WTC11 (cell line): ENCODE measurements around the gene AFAP1L2. TPM values are rescaled to one million over a fixed set of nuclear protein-coding genes. Genes with fewer than 3 reads are reported as not detected.

Experiments
- ATAC-seq: fragments of 200-7000 bp; cut with Tn5 transposase; 2 replicates; pipeline ENCODE4 v1.10.0; 2021; ENCODE audit warnings: mild to moderate bottlenecking, moderate library complexity
- CTCF ChIA-PET: fragments of 300-600 bp; sonication (Branson Sonifier 250); formaldehyde crosslinking; loops from one replicate; lab custom pipeline; 2021; ENCODE audit warnings: antibody characterized with exemption; lab: Charles Lee
- POLR2A ChIA-PET: fragments of 350-600 bp; sonication (Branson Sonifier 250); formaldehyde crosslinking; loops from one replicate; lab custom pipeline; 2021; ENCODE audit warnings: antibody characterized with exemption; lab: Charles Lee
- DNase-seq: peaks from one replicate; pipeline ENCODE4 v3.0.0; 2021; ENCODE audit warnings: low spot score
- H3K27ac Mint-ChIP-seq: 2 replicates; pipeline ENCODE4 v1.8.0; 2021; ENCODE audit warnings: mixed read lengths
- H3K27me3 Mint-ChIP-seq: 2 replicates; pipeline ENCODE4 v1.8.0; 2021; ENCODE audit warnings: low read depth, mild to moderate bottlenecking, moderate library complexity, mixed read lengths
- H3K36me3 Mint-ChIP-seq: 2 replicates; pipeline ENCODE4 v1.8.0; 2021; ENCODE audit warnings: mixed read lengths
- H3K4me1 Mint-ChIP-seq: 2 replicates; pipeline ENCODE4 v1.8.0; 2022; ENCODE audit warnings: mixed read lengths
- H3K4me3 Mint-ChIP-seq: 2 replicates; pipeline ENCODE4 v1.8.0; 2021; ENCODE audit warnings: mild to moderate bottlenecking, moderate library complexity, mixed read lengths
- H3K9me3 Mint-ChIP-seq: 2 replicates; pipeline ENCODE4 v1.8.0; 2021; ENCODE audit warnings: mixed read lengths
- CBFB ChIP-seq: sonication (generic); formaldehyde crosslinking; IDR thresholded peaks from 2 replicates; pipeline ENCODE4 v1.8.1; 2022; ENCODE audit warnings: mild to moderate bottlenecking, low read depth, missing genetic modification reagents
- CDX4 ChIP-seq: fragments of 250-450 bp; sonication (Bioruptor Pico); IDR thresholded peaks from 2 replicates; pipeline ENCODE4 v1.9.0; 2021; ENCODE audit warnings: moderate library complexity, mild to moderate bottlenecking, inconsistent platforms, borderline replicate concordance
- CTCF ChIP-seq: fragments of 200-600 bp; IDR thresholded peaks from 2 replicates; pipeline ENCODE4 v1.8.0; 2022; ENCODE audit warnings: antibody characterized with exemption
- E2F1 ChIP-seq: sonication (generic); formaldehyde crosslinking; IDR thresholded peaks from 2 replicates; pipeline ENCODE4 v1.8.0; 2022; ENCODE audit warnings: mild to moderate bottlenecking, missing genetic modification reagents
- GRHL2 ChIP-seq: fragments of 250-450 bp; sonication (Bioruptor Pico); IDR thresholded peaks from 2 replicates; pipeline ENCODE4 v1.8.0; 2022; ENCODE audit warnings: mild to moderate bottlenecking, moderate library complexity; ENCODE audit not compliant: insufficient replicate concordance, severe bottlenecking
- HMGXB4 ChIP-seq: sonication (generic); formaldehyde crosslinking; IDR thresholded peaks from 2 replicates; pipeline ENCODE4 v1.8.1; 2023; ENCODE audit warnings: mild to moderate bottlenecking, moderate library complexity, missing genetic modification reagents
- JAZF1 ChIP-seq: fragments of 250-450 bp; sonication (Bioruptor Pico); IDR thresholded peaks from 2 replicates; pipeline ENCODE4 v1.9.0; 2021; ENCODE audit warnings: moderate library complexity, mild to moderate bottlenecking, inconsistent platforms
- NFATC4 ChIP-seq: fragments of 250-450 bp; sonication (Bioruptor Pico); IDR thresholded peaks from 2 replicates; pipeline ENCODE4 v1.9.0; 2021; ENCODE audit warnings: mild to moderate bottlenecking
- NFYB ChIP-seq: sonication (generic); formaldehyde crosslinking; conservative IDR thresholded peaks from 2 replicates; pipeline ENCODE4 v1.8.0; 2022; ENCODE audit warnings: low read depth, missing genetic modification reagents
- NR1H2 ChIP-seq: sonication (generic); formaldehyde crosslinking; IDR thresholded peaks from 2 replicates; pipeline ENCODE4 v1.9.0; 2021; ENCODE audit warnings: mild to moderate bottlenecking, moderate library complexity, missing genetic modification reagents
- SMAD4 ChIP-seq: sonication (generic); formaldehyde crosslinking; IDR thresholded peaks from 2 replicates; pipeline ENCODE4 v1.8.0; 2022; ENCODE audit warnings: mild to moderate bottlenecking, missing genetic modification reagents
- ZNF396 ChIP-seq: fragments of 250-450 bp; sonication (Bioruptor Pico); IDR thresholded peaks from 2 replicates; pipeline ENCODE4 v1.8.0; 2021; ENCODE audit warnings: mild to moderate bottlenecking, moderate library complexity, borderline replicate concordance
- total RNA-seq: library from RNA; stranded (reverse); gene quantifications from 3 replicates; pipeline ENCODE4 v1.2.3, GENCODE V29; 2021
- TF ChIP-seq, protein P1 (sequence below): sonication (generic); formaldehyde crosslinking; IDR thresholded peaks from 2 replicates; pipeline ENCODE4 v1.8.1; 2022; ENCODE audit warnings: low read depth, mild to moderate bottlenecking, moderate library complexity, missing genetic modification reagents, borderline replicate concordance
- TF ChIP-seq, protein P2 (sequence below): fragments of 250-450 bp; sonication (Bioruptor Pico); IDR thresholded peaks from 2 replicates; pipeline ENCODE4 v2.1.2; 2022; ENCODE audit warnings: mild to moderate bottlenecking, moderate library complexity

Gene AFAP1L2
- total RNA-seq, 1 experiment from 2014 or later = 5.0 TPM

- TF ChIP-seq GRHL2 (CRISPR knock-in tag) (no peak), ZNF396 (CRISPR knock-in tag) (no peak), NFYB (CRISPR knock-in tag) (no peak), JAZF1 (CRISPR knock-in tag) (no peak), HMGXB4 (CRISPR knock-in tag) (no peak)
- TF ChIP-seq, protein P1, sequence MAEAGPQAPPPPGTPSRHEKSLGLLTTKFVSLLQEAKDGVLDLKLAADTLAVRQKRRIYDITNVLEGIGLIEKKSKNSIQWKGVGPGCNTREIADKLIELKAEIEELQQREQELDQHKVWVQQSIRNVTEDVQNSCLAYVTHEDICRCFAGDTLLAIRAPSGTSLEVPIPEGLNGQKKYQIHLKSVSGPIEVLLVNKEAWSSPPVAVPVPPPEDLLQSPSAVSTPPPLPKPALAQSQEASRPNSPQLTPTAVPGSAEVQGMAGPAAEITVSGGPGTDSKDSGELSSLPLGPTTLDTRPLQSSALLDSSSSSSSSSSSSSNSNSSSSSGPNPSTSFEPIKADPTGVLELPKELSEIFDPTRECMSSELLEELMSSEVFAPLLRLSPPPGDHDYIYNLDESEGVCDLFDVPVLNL (CRISPR knock-in tag) = no peak
Observed at GRCh38 chr10:114392112-114392835, 12.0 kb downstream of the AFAP1L2 start (continued).

DNA sequence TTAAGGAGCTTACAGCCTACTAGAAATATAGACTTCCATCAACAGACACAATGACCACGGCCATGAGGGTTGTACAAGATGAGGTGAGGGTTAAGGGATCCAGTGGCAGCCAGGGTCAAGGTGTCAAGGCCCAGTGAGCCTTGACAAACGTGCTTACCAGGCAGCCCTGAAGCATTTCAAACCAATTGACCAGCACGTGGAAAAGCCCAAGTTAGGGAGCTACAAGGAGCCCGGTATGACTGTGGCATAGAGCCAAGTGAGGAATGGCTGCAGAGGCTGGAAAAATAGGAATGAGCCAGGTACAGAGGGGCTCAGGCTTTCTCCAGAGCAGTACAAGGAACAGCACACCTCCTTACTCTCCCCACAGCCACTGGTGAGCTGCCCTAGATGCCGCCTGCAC, 12.7 kb downstream of the AFAP1L2 start:
- no peaks in the 10 kb centered on the region for H3K36me3 Mint-ChIP-seq
- TF ChIP-seq CBFB (CRISPR knock-in tag) (no peak), E2F1 (CRISPR knock-in tag) (no peak)
- TF ChIP-seq, protein P2, sequence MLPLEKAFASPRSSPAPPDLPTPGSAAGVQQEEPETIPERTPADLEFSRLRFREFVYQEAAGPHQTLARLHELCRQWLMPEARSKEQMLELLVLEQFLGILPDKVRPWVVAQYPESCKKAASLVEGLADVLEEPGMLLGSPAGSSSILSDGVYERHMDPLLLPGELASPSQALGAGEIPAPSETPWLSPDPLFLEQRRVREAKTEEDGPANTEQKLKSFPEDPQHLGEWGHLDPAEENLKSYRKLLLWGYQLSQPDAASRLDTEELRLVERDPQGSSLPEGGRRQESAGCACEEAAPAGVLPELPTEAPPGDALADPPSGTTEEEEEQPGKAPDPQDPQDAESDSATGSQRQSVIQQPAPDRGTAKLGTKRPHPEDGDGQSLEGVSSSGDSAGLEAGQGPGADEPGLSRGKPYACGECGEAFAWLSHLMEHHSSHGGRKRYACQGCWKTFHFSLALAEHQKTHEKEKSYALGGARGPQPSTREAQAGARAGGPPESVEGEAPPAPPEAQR = no peak
- H3K4me3 Mint-ChIP-seq = no peak overlapping the region
- ATAC-seq = no peak
- no peaks in the 10 kb centered on the region for H3K27me3 Mint-ChIP-seq
- ChIA-PET POLR2A (no interaction called here), CTCF (interaction anchor here (1.1 to 2.2 kb wide), 3 partner anchors 12 to 297 kb away, joined by 3 to 9 read pairs (median 6); partner anchors contain the start of gene AFAP1L2)
- H3K27ac Mint-ChIP-seq = no peak overlapping the region
- H3K9me3 Mint-ChIP-seq = no peaks in the 10 kb centered on the region
- DNase-seq = no peak
- peaks cover 10% of the 10 kb centered on the region for H3K4me1 Mint-ChIP-seq

- Mint-ChIP-seq H3K27me3 (no peaks in the 10 kb centered on the region), H3K4me1 (peaks cover 17% of the 10 kb centered on the region), H3K4me3 (no peak overlapping the region), H3K27ac (no peak overlapping the region)
- ChIA-PET CTCF (interaction anchor here (1.4 to 7.1 kb wide), 5 partner anchors 9 to 85 kb away, joined by 3 to 64 read pairs (median 12); partner anchors contain the start of gene AFAP1L2), POLR2A (no interaction called here)
- no peak for TF ChIP-seq SMAD4 (CRISPR knock-in tag)
- no peak for TF ChIP-seq CDX4 (CRISPR knock-in tag)
- TF ChIP-seq NFATC4 = no peak
- TF ChIP-seq NR1H2 (CRISPR knock-in tag) = no peak
- TF ChIP-seq CTCF = no peak
- TF ChIP-seq, all 79 proteins: peak for 0
- H3K9me3 Mint-ChIP-seq = no peaks in the 10 kb centered on the region
- DNase-seq (no peak), ATAC-seq (no peak)
- no peaks in the 10 kb centered on the region for H3K36me3 Mint-ChIP-seq
Observed at GRCh38 chr10:114389426-114389825, 14.9 kb downstream of the AFAP1L2 start.
